GM12873 (cell line): ENCODE data around the gene SVIL.

ENCODE experiments used
- CTCF ChIP-seq: IDR thresholded peaks from 2 replicates; pipeline ENCODE4 v1.5.1; 2012; ENCODE audit warnings: low read depth, mild to moderate bottlenecking, moderate library complexity, low read length, control low read depth; ENCODE audit not compliant: insufficient read depth; ENCODE audit errors: missing control alignments

SVIL gene

DNA sequence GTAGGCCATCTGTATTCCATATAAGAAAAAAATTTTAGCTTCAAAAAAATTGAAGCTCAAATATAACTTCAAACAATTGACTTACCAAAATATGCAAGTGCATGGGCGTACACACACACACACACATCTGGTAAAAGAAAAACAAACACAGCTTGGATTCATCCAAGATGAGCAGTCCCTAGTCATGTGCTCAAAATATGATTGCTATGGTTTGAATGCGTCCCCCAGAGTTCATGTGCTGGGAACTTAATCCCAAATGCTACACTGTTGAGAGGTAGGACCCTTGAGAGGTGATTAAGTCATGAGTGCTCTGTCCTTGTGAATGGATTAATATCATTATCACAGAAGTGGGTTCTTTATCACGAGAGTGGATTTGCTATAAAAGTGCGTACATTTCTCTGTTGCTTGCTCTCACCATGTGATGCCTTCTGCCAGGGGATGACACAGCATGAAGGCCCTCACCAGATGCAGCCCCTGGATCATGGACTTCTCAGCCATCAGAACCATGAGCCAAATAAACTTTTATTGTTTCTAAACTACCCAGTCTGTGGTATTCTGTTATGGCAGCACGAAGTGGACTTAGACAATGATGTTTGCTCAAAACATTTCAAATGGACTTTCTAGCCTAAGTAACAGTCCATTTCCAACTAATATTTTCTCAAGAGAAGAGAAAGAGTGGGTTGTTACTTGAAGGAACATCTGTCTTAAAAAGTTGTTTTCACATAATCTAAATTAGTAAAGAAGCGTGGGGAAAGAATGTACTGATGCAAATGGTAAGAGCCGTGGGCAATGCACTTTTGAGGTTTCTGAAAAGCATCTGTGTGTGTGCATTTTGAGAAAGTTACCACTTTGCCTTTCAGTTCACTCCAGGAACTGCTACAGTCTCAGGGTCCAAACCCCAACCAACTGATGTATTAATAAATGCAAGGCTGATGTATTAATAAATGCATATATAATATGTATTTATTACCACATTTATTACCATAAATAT lies 15.1 kb upstream of the SVIL start:
- no peak for TF ChIP-seq CTCF

DNA sequence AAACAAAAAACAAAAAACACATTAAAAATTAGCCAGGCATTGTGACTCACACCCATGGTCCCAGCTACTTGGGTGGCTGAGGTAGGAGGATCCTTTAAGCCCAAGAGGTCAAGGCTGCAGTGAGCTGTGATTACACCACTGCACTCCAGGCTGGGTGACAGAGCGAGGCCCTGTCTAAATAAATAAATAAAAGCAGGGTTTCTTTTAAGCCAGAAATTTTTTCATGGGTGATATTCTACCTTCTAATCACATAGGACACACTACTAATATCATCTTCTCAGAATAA lies 14.2 kb upstream of the SVIL start:
- TF ChIP-seq CTCF, result no peak

- TF ChIP-seq CTCF, result no peak
These were observed 13.6 kb upstream of the SVIL start for GRCh38 chr10:29648114-29648982.

DNA sequence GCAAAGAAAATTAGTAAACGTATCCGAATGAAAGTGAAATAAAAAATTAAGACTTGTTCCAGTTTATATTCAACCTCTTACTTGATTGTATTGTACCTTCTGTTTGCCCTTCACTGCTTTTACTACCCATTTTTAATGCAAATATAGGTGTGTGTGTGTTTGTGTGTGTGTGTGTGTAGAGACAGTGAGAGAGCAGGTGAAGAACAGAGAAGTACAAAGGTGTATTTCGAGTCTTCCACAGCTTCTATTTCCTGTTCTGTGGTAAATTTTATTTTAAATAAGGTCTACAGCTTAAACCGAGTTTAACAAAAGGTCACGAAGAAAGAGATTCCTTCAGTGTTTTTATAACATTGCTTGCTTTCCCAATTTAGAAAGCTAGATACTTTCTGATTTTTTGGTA lies 12.7 kb upstream of the SVIL start:
- no peak for TF ChIP-seq CTCF

GRCh38 chr10:29646960-29647461 lies 12.2 kb upstream of the SVIL start:
- no peak for TF ChIP-seq CTCF

DNA sequence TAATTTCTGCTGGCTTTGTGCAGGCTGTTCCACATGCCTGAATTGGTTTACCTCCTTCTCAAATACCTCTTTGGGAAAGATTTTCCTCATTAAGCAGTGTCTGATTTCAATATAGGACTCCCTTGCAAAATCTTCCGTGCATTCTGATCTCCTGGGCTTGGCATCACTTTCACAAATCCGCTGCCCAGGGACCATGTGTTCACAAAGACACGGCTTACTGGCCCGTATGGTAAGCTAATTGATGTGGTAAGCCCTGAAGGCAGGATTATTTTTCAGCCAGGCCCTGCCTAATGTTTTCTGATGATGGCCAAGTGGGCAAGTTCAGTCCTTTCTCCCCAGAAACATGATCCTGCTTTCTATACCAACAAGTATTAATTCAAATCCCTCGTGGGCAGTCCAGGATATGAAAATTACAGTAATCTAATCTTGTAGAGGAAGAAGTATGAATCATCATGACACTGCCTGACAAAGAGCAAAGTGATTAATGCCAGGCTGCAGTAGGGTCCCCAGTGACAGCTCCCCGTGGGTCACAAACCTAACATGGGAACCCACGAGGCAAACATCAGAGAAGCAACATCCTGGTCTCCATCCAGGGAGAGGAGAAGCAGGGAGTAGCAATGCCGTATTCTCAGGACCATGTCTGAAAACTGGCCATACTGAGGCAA lies 11.6 kb upstream of the SVIL start:
- no peak for TF ChIP-seq CTCF
